ENCODE data around the gene DBF4. TPM values are rescaled to one million over a fixed set of nuclear protein-coding genes. Genes with fewer than 3 reads are reported as not detected.

DBF4 gene
- total and polyA plus RNA-seq, 2 of the 13 experiments (the other 11 are each of a cell fraction or from before 2014, with no cell fraction given) = 5.0 to 64.4 TPM

DNA sequence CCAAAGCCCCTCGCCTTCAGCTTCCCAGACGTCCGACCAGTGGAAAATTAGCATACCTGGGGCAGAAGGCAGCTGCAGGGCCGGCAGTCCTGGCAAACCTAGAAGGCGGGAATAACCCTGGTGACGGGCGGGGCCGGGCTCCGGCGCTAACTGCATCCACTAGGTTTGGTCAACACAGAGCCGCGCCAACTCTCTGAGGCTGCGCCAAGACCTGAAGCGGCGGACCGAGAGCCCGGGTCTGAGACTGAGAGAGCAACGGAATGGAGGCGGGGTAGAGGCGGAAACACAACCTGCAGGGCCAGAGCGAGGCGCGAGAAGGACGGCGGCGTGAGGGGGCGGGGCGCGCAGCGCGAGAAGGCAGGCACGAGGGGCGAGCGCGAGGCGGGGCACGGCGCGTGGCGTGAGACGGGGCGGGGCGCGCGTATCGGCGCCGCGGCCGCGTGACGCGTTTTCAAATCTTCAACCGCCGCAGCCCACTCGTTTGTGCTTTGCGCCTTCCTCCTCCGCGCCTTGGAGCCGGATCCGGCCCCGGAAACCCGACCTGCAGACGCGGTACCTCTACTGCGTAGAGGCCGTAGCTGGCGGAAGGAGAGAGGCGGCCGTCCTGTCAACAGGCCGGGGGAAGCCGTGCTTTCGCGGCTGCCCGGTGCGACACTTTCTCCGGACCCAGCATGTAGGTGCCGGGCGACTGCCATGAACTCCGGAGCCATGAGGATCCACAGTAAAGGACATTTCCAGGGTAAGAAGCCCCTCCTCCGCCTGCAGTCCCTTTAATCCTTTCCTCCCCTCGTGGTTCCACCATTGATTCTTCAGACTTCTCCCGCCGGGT, at the start of gene DBF4, which contains the start of gene SLC25A40 (continued):
- TF ChIP-seq, protein P1, sequence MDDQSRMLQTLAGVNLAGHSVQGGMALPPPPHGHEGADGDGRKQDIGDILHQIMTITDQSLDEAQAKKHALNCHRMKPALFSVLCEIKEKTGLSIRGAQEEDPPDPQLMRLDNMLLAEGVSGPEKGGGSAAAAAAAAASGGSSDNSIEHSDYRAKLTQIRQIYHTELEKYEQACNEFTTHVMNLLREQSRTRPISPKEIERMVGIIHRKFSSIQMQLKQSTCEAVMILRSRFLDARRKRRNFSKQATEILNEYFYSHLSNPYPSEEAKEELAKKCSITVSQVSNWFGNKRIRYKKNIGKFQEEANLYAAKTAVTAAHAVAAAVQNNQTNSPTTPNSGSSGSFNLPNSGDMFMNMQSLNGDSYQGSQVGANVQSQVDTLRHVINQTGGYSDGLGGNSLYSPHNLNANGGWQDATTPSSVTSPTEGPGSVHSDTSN (CRISPR knock-in tag; IDR thresholded peaks at IDR 0.05; ENCODE audit: borderline replicate concordance) = peak; percentile 76; the same call in 1 of the 2 replicates
- TF ChIP-seq, protein P2, sequence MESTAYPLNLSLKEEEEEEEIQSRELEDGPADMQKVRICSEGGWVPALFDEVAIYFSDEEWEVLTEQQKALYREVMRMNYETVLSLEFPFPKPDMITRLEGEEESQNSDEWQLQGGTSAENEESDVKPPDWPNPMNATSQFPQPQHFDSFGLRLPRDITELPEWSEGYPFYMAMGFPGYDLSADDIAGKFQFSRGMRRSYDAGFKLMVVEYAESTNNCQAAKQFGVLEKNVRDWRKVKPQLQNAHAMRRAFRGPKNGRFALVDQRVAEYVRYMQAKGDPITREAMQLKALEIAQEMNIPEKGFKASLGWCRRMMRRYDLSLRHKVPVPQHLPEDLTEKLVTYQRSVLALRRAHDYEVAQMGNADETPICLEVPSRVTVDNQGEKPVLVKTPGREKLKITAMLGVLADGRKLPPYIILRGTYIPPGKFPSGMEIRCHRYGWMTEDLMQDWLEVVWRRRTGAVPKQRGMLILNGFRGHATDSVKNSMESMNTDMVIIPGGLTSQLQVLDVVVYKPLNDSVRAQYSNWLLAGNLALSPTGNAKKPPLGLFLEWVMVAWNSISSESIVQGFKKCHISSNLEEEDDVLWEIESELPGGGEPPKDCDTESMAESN (CRISPR knock-in tag; conservative IDR thresholded peaks at IDR 0.05) = peak; percentile 87
- TF ChIP-seq, protein P3, sequence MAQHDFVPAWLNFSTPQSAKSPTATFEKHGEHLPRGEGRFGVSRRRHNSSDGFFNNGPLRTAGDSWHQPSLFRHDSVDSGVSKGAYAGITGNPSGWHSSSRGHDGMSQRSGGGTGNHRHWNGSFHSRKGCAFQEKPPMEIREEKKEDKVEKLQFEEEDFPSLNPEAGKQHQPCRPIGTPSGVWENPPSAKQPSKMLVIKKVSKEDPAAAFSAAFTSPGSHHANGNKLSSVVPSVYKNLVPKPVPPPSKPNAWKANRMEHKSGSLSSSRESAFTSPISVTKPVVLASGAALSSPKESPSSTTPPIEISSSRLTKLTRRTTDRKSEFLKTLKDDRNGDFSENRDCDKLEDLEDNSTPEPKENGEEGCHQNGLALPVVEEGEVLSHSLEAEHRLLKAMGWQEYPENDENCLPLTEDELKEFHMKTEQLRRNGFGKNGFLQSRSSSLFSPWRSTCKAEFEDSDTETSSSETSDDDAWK (CRISPR knock-in tag; IDR thresholded peaks at IDR 0.05) = no peak
- peak; percentile 75 for TF ChIP-seq TAF1 (CRISPR knock-in tag; IDR thresholded peaks at IDR 0.05)
- TF ChIP-seq CHD4 (IDR thresholded peaks at IDR 0.05; ENCODE audit: borderline replicate concordance, low read length) = no peak
- TF ChIP-seq, protein P4, sequence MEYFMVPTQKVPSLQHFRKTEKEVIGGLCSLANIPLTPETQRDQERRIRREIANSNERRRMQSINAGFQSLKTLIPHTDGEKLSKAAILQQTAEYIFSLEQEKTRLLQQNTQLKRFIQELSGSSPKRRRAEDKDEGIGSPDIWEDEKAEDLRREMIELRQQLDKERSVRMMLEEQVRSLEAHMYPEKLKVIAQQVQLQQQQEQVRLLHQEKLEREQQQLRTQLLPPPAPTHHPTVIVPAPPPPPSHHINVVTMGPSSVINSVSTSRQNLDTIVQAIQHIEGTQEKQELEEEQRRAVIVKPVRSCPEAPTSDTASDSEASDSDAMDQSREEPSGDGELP (IDR thresholded peaks at IDR 0.05; ENCODE audit: borderline replicate concordance, low read depth) = no peak
- peak; percentile 78 for TF ChIP-seq ZFY (CRISPR knock-in tag; IDR thresholded peaks at IDR 0.05)
- TF ChIP-seq, protein P5, sequence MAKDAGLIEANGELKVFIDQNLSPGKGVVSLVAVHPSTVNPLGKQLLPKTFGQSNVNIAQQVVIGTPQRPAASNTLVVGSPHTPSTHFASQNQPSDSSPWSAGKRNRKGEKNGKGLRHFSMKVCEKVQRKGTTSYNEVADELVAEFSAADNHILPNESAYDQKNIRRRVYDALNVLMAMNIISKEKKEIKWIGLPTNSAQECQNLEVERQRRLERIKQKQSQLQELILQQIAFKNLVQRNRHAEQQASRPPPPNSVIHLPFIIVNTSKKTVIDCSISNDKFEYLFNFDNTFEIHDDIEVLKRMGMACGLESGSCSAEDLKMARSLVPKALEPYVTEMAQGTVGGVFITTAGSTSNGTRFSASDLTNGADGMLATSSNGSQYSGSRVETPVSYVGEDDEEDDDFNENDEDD (CRISPR knock-in tag; IDR thresholded peaks at IDR 0.05; ENCODE audit: borderline replicate concordance) = peak; percentile 96
- peak; percentile 93; the same call in 2 of the 3 replicates for TF ChIP-seq MXI1 (IDR thresholded peaks at IDR 0.05; ENCODE audit: borderline replicate concordance, low read depth, low read length)
- TF ChIP-seq ZFP90 (CRISPR knock-in tag; IDR thresholded peaks at IDR 0.05; ENCODE audit: borderline replicate concordance) = peak; percentile 90
- no peak for TF ChIP-seq CENPX (CRISPR knock-in tag; IDR thresholded peaks at IDR 0.05)
- no peak for TF ChIP-seq ZNF136 (CRISPR knock-in tag; IDR thresholded peaks at IDR 0.05; ENCODE audit: low read depth)
- TF ChIP-seq, protein P6, sequence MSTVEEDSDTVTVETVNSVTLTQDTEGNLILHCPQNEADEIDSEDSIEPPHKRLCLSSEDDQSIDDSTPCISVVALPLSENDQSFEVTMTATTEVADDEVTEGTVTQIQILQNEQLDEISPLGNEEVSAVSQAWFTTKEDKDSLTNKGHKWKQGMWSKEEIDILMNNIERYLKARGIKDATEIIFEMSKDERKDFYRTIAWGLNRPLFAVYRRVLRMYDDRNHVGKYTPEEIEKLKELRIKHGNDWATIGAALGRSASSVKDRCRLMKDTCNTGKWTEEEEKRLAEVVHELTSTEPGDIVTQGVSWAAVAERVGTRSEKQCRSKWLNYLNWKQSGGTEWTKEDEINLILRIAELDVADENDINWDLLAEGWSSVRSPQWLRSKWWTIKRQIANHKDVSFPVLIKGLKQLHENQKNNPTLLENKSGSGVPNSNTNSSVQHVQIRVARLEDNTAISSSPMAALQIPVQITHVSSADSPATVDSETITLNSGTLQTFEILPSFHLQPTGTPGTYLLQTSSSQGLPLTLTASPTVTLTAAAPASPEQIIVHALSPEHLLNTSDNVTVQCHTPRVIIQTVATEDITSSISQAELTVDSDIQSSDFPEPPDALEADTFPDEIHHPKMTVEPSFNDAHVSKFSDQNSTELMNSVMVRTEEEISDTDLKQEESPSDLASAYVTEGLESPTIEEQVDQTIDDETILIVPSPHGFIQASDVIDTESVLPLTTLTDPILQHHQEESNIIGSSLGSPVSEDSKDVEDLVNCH (CRISPR knock-in tag; IDR thresholded peaks at IDR 0.05) = no peak
- TF ChIP-seq MAFG (CRISPR knock-in tag; IDR thresholded peaks at IDR 0.05) = no peak
- no peak for TF ChIP-seq ZNF10 (CRISPR knock-in tag; IDR thresholded peaks at IDR 0.05; ENCODE audit: borderline replicate concordance, low read depth)
- no peak for TF ChIP-seq REL (CRISPR knock-in tag; conservative IDR thresholded peaks at IDR 0.05)
- TF ChIP-seq SIX4 (CRISPR knock-in tag; IDR thresholded peaks at IDR 0.05) = peak; percentile 34; the same call in 1 of the 2 replicates
